HG02943 (cell line): ENCODE measurements around the gene PHF13.
"Not testable (repeated sequence)": the region's sequence is repeated elsewhere in the genome, so short reads cannot be mapped to it uniquely, and the experiment has no call there.

Source experiments
- ATAC-seq: cut with Tn5 transposase; IDR thresholded peaks from one replicate; pipeline ENCODE4 v1.9.1; 2021; ENCODE audit warnings: mild to moderate bottlenecking, low read depth, moderate library complexity; ENCODE audit not compliant: unreplicated experiment

Gene PHF13

DNA sequence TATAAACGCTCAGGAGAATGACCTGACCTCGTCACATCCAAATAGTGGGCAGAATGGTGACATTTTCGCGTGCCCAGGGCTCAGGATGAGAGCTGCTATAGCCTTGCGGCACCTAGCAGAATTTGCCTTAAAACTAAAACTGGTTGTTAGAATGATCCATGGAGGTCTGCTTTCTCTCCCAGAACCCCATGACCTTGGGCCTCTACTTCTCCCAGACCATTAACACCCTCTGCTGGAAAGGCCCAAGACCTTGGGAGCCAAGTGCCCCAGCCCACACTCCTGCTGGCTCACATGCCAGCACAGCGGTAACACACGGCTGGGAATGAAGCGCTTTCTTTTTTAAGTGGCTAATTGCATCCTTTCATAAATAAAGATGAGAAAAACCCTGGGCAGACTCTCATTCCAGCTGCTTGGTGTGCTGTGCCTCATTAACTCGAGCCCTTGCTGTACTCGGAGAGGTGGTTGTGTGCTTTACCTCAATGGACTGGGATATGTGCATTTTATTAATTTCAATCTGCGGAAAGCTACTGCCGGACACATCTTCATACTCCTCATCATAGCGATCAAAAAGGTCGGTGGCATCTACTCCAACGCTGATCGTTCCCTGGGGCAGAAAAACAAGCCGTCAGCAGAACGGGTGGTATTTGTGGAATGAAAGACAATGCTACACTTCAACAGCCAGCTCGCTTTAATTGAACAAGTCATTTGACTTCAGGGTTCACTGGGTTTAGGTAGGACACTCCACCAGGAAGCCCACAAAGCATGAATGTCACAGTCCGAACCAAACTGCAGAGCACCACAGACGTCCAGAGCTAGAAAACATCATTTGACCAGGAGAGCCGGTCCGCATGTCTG lies 40.1 kb downstream of the PHF13 start:
- ATAC-seq = no peak

DNA sequence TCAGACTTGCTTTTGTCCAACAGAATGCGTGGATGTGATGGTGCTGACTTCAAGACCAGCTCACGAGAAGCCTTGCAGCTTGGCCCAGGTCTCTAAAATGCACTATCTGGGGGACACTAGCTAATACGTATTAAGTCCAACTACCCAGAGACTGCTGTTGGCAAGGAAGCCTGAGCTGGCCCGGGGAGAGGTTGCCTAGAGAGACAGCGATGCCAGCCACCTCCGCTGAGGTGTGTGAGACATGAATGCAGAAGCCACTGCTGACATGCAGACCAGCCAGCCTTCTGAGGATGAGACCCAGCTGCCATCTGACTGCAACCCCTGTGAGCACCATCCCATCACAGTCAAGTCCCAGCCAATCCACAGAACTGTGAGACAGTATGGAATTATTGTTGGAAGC lies 43.6 kb downstream of the PHF13 start:
- ATAC-seq = no peak

DNA sequence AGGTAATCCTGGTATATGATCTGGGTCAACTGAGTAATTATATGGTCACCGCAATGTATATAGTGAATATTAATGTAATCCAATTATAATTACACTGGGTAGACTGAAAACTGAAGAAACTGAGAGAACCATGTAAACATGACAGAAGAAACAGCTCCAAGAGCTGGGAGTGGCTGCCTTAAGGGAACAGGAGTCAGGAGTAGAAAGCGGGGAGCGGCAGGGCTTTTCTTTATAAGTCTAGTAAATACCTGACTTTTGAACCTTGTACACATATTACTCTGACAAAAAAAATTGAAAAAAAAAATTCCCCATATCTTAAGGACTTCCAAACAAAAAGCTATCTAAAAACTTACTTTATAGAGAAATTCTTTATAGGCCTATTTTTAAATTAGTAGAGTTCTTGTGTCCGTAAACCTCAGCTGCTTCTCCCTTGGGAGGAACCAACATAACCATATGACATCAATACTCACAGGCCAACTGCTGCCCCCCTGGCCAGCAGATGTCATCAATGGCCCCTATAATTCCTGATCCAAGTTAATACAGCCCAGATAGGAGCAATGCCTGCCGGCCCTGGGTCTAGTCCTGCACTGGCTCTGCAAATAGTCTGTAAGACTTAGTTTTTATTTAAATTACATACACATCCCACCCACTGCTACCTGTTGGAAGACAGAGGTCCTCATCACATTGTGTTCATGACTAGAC lies 45.0 kb downstream of the PHF13 start:
- ATAC-seq = no peak

DNA sequence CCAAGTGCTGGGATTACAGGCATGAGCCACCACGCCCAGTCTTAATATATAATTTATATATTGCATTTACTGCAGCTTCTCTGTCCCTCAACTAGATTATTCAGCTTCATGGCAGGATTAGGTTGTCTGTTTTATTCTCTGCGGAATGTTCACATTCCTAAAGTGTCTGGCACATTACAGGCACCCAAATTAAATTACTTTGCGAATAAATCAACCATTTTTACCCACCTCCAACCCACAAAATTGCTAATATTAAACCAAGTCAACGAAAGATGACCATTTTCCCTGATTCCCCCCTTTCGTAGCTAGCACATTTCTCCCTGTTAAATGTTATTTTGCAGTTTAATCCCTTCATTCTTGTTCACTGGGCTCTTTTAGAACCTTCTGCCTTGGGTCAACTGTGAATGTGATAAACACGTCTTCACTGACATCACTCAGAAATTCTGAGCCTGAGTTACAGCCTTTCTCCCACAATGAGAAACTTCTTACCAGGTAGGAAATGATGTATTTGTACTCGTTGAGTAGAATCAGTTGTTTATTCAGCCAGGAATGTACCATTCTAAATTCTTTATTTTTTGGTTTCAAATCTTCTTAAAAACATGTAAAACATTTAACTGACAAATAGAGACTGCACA lies 47.0 kb downstream of the PHF13 start:
- no peak for ATAC-seq

DNA sequence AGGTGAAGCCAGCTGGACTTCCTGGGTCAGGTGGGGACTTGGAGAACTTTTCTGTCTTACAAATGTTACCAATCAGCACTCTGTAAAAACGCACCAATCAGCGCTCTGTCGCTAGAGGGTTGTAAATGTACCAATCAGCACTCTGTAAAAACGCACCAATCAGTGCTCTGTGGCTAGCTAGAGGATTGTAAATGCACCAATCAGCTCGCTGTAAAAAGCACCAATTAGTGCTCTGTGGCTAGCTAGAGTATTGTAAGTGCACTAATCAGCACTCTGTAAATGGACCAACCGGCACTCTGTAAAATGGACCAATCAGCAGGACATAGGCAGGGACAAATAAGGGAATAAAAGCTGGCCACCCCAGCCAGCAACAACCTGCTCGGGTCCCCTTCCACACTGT lies 48.9 kb downstream of the PHF13 start:
- ATAC-seq = not testable (repeated sequence)

DNA sequence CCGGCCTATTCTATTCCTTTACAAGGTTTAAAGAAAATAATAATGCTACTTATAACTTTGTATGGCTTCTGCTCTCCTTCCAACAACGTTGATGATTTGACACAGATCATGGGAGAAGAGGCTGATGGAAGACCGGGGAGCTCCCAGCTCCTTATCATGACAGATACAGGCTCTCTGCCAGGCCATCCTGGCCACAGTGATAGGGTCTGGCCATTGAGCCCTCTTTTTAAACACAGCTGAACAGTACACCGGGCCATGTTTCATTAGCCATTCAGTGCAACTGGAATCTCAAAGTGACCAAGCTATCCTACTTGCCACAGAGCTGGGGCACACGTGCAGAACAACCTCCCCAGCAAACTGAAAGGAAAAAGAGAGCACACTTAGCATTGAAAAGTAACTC lies 53.2 kb downstream of the PHF13 start:
- ATAC-seq = no peak

DNA sequence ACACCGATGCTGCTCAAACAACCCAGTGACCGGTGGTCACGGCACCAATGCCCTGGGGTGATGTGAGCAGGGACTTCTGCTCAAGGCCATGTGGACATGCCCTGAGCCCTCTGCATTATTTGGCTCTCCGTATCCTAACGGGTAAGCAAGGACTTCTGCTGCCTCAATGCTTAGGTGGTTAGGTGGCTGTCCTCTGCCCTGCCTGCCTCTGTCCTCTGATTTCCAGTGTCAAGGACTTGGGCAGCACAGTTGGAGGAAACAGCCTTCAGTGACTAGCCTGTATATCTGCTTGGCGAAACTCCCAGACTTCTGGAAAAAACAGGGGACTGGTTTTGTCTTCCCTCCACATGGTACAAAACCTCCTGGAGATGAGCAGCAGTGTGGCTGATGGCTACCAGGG lies 53.6 kb downstream of the PHF13 start:
- ATAC-seq = no peak

DNA sequence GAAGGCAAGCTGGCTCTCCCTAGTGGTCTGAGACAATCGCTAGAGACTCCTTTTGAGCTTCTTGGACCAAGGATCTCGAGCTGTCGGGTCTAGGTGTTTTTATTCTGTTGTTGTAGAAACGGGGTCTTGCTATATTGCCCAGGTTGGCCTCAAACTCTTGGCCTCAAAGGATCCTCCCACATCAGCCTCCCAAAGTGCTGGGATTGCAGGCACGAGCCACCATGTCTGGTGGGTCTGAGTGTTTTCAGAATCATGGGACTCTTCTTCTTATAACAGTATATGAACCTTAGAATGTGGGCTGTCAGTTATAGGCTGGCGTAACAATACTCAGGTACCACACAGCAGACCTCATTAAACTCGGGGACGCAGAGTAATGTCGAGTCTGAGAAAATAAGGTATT lies 55.0 kb downstream of the PHF13 start:
- no peak for ATAC-seq

DNA sequence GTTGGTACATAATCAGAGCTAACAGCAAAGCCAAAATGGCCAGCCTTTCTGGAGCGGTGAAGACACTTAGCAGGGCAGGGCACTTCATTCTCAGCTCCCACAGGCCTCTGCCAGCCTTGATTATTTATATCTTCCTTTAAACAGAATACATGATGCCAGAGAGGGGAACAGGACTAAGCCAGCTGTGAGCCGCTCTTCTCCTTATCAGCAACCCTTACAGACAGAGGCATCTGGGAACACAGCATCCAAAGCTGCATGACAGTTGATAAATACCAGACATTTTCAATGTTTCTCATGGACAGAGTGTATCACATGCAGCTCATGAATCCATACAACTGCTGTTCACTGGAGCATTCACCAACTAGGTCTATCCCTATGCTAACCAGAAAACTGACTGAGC lies 59.0 kb downstream of the PHF13 start:
- ATAC-seq = no peak
